Testis (tissue), 3 donors: ENCODE results near the gene CR1L. TPM values are rescaled to one million over a fixed set of nuclear protein-coding genes. Genes with fewer than 3 reads are reported as not detected.
"Not testable (repeated sequence)": the region's sequence is repeated elsewhere in the genome, so short reads cannot be mapped to it uniquely, and the experiment has no call there.

Source experiments
- DNase-seq: peaks from one replicate; pipeline ENCODE4 v3.0.0-alpha.2; 2019
- H3K27ac ChIP-seq, 2 donors: fragments of 200-600 bp; sonication (generic); one replicate each; pipeline ENCODE4 v1.5.1; 2019
- H3K27me3 ChIP-seq: fragments of 200-600 bp; sonication (generic); one replicate; pipeline ENCODE4 v1.5.1; 2019
- H3K36me3 ChIP-seq: fragments of 200-600 bp; sonication (generic); one replicate; pipeline ENCODE4 v1.5.1; 2017; ENCODE audit warnings: low read depth; ENCODE audit errors: missing control alignments
- H3K4me1 ChIP-seq: fragments of 200-600 bp; sonication (generic); one replicate; pipeline ENCODE4 v1.5.1; 2019
- H3K4me3 ChIP-seq, 2 donors: fragments of 200-600 bp; sonication (generic); one replicate each; pipeline ENCODE4 v1.5.1; 2017 to 2019
- H3K9me3 ChIP-seq: fragments of 200-600 bp; sonication (generic); one replicate; pipeline ENCODE4 v1.5.1; 2017
- CTCF ChIP-seq, 3 experiments: fragments of 450-650 bp in 2 of 3; fragments of 200-600 bp in 1 of 3; sonication (generic) in 1 of 3; IDR thresholded peaks; one replicate each; pipeline ENCODE4 v1.5.1; 2016 to 2019; ENCODE audit warnings: antibody characterized with exemption in 3 of 3, mild to moderate bottlenecking in 2 of 3, moderate library complexity in 1 of 3
- POLR2A ChIP-seq: fragments of 450-650 bp; IDR thresholded peaks from one replicate; pipeline ENCODE4 v1.6.1; 2017; ENCODE audit warnings: antibody characterized with exemption, mild to moderate bottlenecking, moderate library complexity
- WGBS, 2 donors: methylation state at CpG; one replicate each; pipeline ENCODE4 v1.1.5; 2018; 5-methylcytosine and 5-hydroxymethylcytosine counted together
- intact Hi-C: fragments of 100-400 bp; cut with DNase I; formaldehyde crosslinking; loops from one replicate; pipeline ENCODE4 v1.15.1; 2023; ENCODE audit warnings: low total_unique reads
- polyA plus RNA-seq: library from polyadenylated mRNA; stranded (reverse); fragments of 350-450 nt; fragmentation: Illumina TruSeq; extraction: RNeasy Lipid Tissue Mini Kit (QIAGEN cat#74804); gene quantifications from one replicate; pipeline ENCODE4 v1.2.3, GENCODE V29; 2014; ENCODE audit warnings: low read depth, low replicate concordance; ENCODE audit not compliant: insufficient read depth
- total RNA-seq, 2 donors: library from RNA; depleted of rRNA; stranded (reverse); fragments of >200 nt; gene quantifications; one replicate each; pipeline ENCODE4 v1.2.3, GENCODE V29; 2016

The CR1L gene
- total and polyA plus RNA-seq, 3 donors from 2014 or later, result not detected

GRCh38 chr1:207673399-207673798, 28.5 kb downstream of the CR1L start:
- Histone ChIP-seq H3K36me3 (no peaks in the 10 kb centered on the region), H3K9me3 (no peaks in the 10 kb centered on the region), H3K4me3 (no peak overlapping the region), H3K27me3 (no peaks in the 10 kb centered on the region), H3K4me1 (no peaks in the 10 kb centered on the region), H3K27ac (no peak overlapping the region)
- TF ChIP-seq CTCF (IDR thresholded peaks at IDR 0.05) (no peak), POLR2A (no peak)
- intact Hi-C loops, result no loop called here
- DNase-seq, result no peak
- 89 to 91% methylated on average over 6 of the region's 6 CpGs for WGBS, 2 donors

GRCh38 chr1:207676153-207676552, 31.2 kb downstream of the CR1L start:
- TF ChIP-seq CTCF (IDR thresholded peaks at IDR 0.05) (no peak), POLR2A (no peak)
- 77 to 92% methylated on average over 4 of the region's 4 CpGs for WGBS, 2 donors
- Histone ChIP-seq H3K4me3 (no peak overlapping the region), H3K27me3 (no peaks in the 10 kb centered on the region), H3K9me3 (no peaks in the 10 kb centered on the region), H3K36me3 (no peaks in the 10 kb centered on the region), H3K27ac (no peak overlapping the region), H3K4me1 (no peaks in the 10 kb centered on the region)
- DNase-seq, result no peak
- intact Hi-C loops, result no loop called here

- H3K27me3 ChIP-seq, intact Hi-C loops, DNase-seq, H3K9me3 ChIP-seq, H3K4me1 ChIP-seq, H3K27ac ChIP-seq, H3K36me3 ChIP-seq, H3K4me3 ChIP-seq: not testable (repeated sequence)
- WGBS, 2 donors, result 62 to 71% methylated on average over 6 of the region's 6 CpGs
These were observed 35.9 kb downstream of the CR1L start for GRCh38 chr1:207680590-207681388.

GRCh38 chr1:207682872-207683434, 38.0 kb downstream of the CR1L start:
- H3K27ac ChIP-seq, H3K9me3 ChIP-seq, H3K4me3 ChIP-seq, H3K36me3 ChIP-seq, DNase-seq, intact Hi-C loops, H3K27me3 ChIP-seq, H3K4me1 ChIP-seq: not testable (repeated sequence)
- 89 to 94% methylated on average over 6 of the region's 6 CpGs for WGBS, 2 donors

GRCh38 chr1:207690551-207690950, 45.6 kb downstream of the CR1L start:
- H3K9me3 ChIP-seq, DNase-seq, H3K27ac ChIP-seq, H3K36me3 ChIP-seq, H3K4me1 ChIP-seq, H3K4me3 ChIP-seq, H3K27me3 ChIP-seq, intact Hi-C loops: not testable (repeated sequence)
- WGBS, 2 donors, result 78 to 87% methylated on average over 4 of the region's 4 CpGs

- Histone ChIP-seq H3K27me3 (no peaks in the 10 kb centered on the region), H3K36me3 (no peaks in the 10 kb centered on the region), H3K27ac (no peak overlapping the region), H3K4me1 (no peaks in the 10 kb centered on the region), H3K9me3 (no peaks in the 10 kb centered on the region), H3K4me3 (no peak overlapping the region)
- intact Hi-C loops, result no loop called here
- TF ChIP-seq POLR2A (no peak), CTCF (IDR thresholded peaks at IDR 0.05) (no peak)
- DNase-seq, result no peak
These were observed 46.1 kb downstream of the CR1L start for GRCh38 chr1:207691010-207691409.
